GM19025 (cell line): Measurements from ENCODE around the gene CHST1.

ENCODE experiments used
- ATAC-seq: cut with Tn5 transposase; IDR thresholded peaks from one replicate; pipeline ENCODE4 v1.9.1; 2021; ENCODE audit warnings: mild to moderate bottlenecking, low read depth, moderate library complexity; ENCODE audit not compliant: unreplicated experiment

CHST1 gene

GRCh38 chr11:45665206-45665932 lies at the start of gene CHST1:
Gene CHST1, minus strand, starts transcription at chr11:45665622. Its CDS starts 14,699 bp downstream, at chr11:45650923.
- ATAC-seq = no peak

GRCh38 chr11:45713573-45713972 lies 48.2 kb upstream of the CHST1 start:
- no peak for ATAC-seq

GRCh38 chr11:45710561-45710960 lies 45.1 kb upstream of the CHST1 start:
- no peak for ATAC-seq

GRCh38 chr11:45708887-45709663 lies 43.7 kb upstream of the CHST1 start:
- ATAC-seq = no peak

- ATAC-seq = no peak
These were observed 39.2 kb upstream of the CHST1 start for GRCh38 chr11:45704635-45705034.

- ATAC-seq = no peak
These were observed 38.7 kb upstream of the CHST1 start for GRCh38 chr11:45704133-45704532.

- no peak for ATAC-seq
These were observed 37.1 kb upstream of the CHST1 start for GRCh38 chr11:45702511-45702910.

GRCh38 chr11:45698777-45699497 lies 33.5 kb upstream of the CHST1 start:
- no peak for ATAC-seq

GRCh38 chr11:45692808-45693453 lies 27.5 kb upstream of the CHST1 start:
- no peak for ATAC-seq

- no peak for ATAC-seq
These were observed 23.1 kb upstream of the CHST1 start for GRCh38 chr11:45688472-45689033.

GRCh38 chr11:45687836-45688235 lies 22.4 kb upstream of the CHST1 start:
- ATAC-seq = no peak

GRCh38 chr11:45685964-45686537 lies 20.6 kb upstream of the CHST1 start:
- ATAC-seq = no peak

- ATAC-seq = no peak
These were observed 19.0 kb upstream of the CHST1 start for GRCh38 chr11:45684440-45684839.

- no peak for ATAC-seq
These were observed 18.0 kb upstream of the CHST1 start for GRCh38 chr11:45683271-45684058.

- no peak for ATAC-seq
These were observed 14.4 kb upstream of the CHST1 start for GRCh38 chr11:45679806-45680205.

GRCh38 chr11:45678976-45679375 lies 13.6 kb upstream of the CHST1 start:
- no peak for ATAC-seq

- no peak for ATAC-seq
These were observed 12.5 kb upstream of the CHST1 start for GRCh38 chr11:45677770-45678512.

- peak; percentile 87 for ATAC-seq
These were observed 11.2 kb upstream of the CHST1 start for GRCh38 chr11:45676522-45677095.
